Muscle layer of duodenum (tissue), 2 donors: ENCODE measurements around the gene CCNH.
A peak's percentile ranks its signal among the peaks of the same experiment; 100 is the strongest.

Source experiments
- H3K27ac ChIP-seq: one replicate; pipeline ENCODE4 v1.7.0; 2013; ENCODE audit warnings: mild to moderate bottlenecking, low read length
- H3K27me3 ChIP-seq: one replicate; pipeline ENCODE4 v1.7.0; 2013; ENCODE audit warnings: low read depth, mild to moderate bottlenecking, control low read depth, low read length
- H3K36me3 ChIP-seq, 2 donors: one replicate each; pipeline ENCODE4 v1.7.0; 2013; ENCODE audit warnings: low read length in 2 of 2, control low read depth in 1 of 2, mild to moderate bottlenecking in 1 of 2; ENCODE audit not compliant: insufficient read depth in 2 of 2, control insufficient read depth in 1 of 2
- H3K4me1 ChIP-seq, 2 donors: one replicate each; pipeline ENCODE4 v1.7.0; 2013; ENCODE audit warnings: low read length in 2 of 2, mild to moderate bottlenecking in 2 of 2, control low read depth in 1 of 2, moderate library complexity in 1 of 2; ENCODE audit not compliant: insufficient read depth in 2 of 2, control insufficient read depth in 1 of 2
- H3K4me3 ChIP-seq, 2 donors: one replicate each; pipeline ENCODE4 v1.7.0; 2013; ENCODE audit warnings: low read length in 2 of 2, low read depth in 1 of 2, mild to moderate bottlenecking in 1 of 2
- H3K9me3 ChIP-seq, 2 donors: one replicate each; pipeline ENCODE4 v1.7.0; 2013; ENCODE audit warnings: low read length in 2 of 2, control low read depth in 1 of 2, mild to moderate bottlenecking in 1 of 2; ENCODE audit not compliant: control insufficient read depth in 1 of 2
- donor health status: healthy.

CCNH gene

GRCh38 chr5:87412630-87413342 lies at the start of gene CCNH:
TSS of gene CCNH (minus strand) at chr5:87412930. CDS start at chr5:87412794, 136 bp downstream.
- Histone ChIP-seq H3K36me3 (peaks cover 13 to 16% of the 10 kb centered on the region in 2 donors), H3K27me3 (no peaks in the 10 kb centered on the region), H3K4me1 (peaks cover 6 to 11% of the 10 kb centered on the region in 2 donors), H3K9me3 (no peaks in the 10 kb centered on the region), H3K4me3 (peak within 1 kb of the TSS; percentile 74 to 93), H3K27ac (peak within 1 kb of the TSS; percentile 98)

- Histone ChIP-seq H3K27me3 (no peaks in the 10 kb centered on the region), H3K27ac (no peak overlapping the region), H3K9me3 (peaks cover 0 to 2% of the 10 kb centered on the region in 2 donors)
Observed at GRCh38 chr5:87457706-87458105, 45.0 kb upstream of the CCNH start.

DNA sequence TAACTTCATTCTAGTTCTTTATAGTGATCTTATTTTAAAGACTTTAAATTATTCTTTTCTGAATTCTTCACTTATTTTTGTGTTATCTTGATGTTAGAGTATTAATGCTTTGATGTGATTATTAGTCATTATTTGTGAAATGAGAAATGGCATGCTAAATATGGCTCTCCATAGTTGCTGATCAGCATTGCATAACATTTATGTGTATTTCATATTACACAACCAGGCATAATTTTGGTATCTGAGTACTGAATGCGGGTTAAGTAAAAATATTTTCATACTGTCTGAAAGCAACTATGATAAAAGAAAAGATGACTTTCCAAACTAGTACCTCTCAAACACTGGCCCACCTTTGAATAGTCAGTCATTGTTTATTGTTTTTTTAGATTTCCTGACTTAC lies 41.1 kb upstream of the CCNH start:
- no peaks in the 10 kb centered on the region for H3K27me3 ChIP-seq
- no peak overlapping the region for H3K4me3 ChIP-seq
- H3K9me3 ChIP-seq = no peaks in the 10 kb centered on the region
- no peak overlapping the region for H3K27ac ChIP-seq
- H3K36me3 ChIP-seq = no peaks in the 10 kb centered on the region
- no peaks in the 10 kb centered on the region for H3K4me1 ChIP-seq

More at GRCh38 chr5:87457706-87458105, 45.0 kb upstream of the CCNH start:
- H3K36me3 ChIP-seq = no peaks in the 10 kb centered on the region
- no peaks in the 10 kb centered on the region for H3K4me1 ChIP-seq
- H3K4me3 ChIP-seq = no peak overlapping the region

DNA sequence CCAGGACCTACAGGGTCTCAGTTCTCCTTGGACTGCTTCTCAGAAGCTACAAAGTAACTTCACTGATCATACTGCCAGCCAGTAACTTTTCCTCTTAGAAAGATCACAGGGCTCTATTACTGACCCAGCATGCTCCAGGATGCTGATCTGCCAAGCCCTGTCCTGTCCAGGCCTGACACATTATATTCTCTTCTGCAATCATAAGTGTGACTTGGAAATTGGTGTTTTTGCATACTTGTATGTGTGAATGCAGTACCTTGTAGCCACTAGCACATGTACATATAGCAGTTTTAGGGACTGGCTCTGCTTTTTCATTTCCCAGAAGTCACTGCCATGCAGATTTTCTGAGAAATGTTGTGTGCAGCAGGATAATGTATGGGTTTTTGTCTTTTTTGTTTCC lies 40.1 kb upstream of the CCNH start:
- Histone ChIP-seq H3K4me3 (no peak overlapping the region), H3K27ac (no peak overlapping the region), H3K9me3 (no peaks in the 10 kb centered on the region), H3K4me1 (no peaks in the 10 kb centered on the region), H3K36me3 (no peaks in the 10 kb centered on the region), H3K27me3 (no peaks in the 10 kb centered on the region)

DNA sequence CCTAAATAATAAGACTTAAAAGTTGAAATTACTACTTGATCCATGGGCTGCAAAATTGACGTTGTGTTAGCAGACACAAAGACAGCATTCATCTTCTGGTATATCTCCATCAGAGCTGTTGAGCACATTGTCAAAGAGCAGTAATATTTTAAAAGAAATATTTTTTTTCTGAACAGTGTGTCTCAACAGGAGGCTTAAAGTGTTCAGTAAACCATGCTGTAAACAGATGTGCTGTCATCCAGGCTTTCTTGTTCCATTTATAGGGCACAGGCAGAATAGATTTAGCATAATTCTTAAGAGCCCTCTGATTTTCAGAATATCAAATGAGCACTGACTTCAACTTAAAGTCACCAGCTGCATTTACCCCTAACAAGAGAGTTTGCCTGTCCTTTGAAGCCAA lies 29.7 kb upstream of the CCNH start:
- no peak overlapping the region for H3K4me3 ChIP-seq
- no peaks in the 10 kb centered on the region for H3K36me3 ChIP-seq
- H3K9me3 ChIP-seq = no peaks in the 10 kb centered on the region
- H3K27ac ChIP-seq = no peak overlapping the region
- no peaks in the 10 kb centered on the region for H3K4me1 ChIP-seq
- H3K27me3 ChIP-seq = no peaks in the 10 kb centered on the region

GRCh38 chr5:87438231-87438630 lies 25.5 kb upstream of the CCNH start:
- H3K27ac ChIP-seq = no peak overlapping the region
- no peaks in the 10 kb centered on the region for H3K4me1 ChIP-seq
- H3K36me3 ChIP-seq = no peaks in the 10 kb centered on the region
- H3K27me3 ChIP-seq = no peaks in the 10 kb centered on the region
- H3K9me3 ChIP-seq = no peaks in the 10 kb centered on the region
- H3K4me3 ChIP-seq = no peak overlapping the region

DNA sequence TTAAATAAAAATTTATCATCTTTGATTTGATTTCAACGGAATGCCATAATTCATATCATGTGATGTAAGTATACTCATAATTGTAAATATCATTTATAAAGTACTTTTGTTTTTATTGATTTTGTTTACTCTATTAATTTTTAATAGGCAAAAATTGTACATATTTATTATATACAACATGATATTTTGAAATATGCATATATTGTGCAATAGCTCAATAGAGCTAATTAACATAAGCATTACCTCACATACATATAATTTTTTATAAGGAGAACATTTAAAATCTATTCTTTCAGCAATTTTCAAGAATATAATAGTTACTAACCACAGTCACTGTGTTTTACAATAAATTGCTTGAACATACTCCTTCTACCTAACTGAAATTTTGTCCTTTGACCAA lies 25.0 kb upstream of the CCNH start:
- no peak overlapping the region for H3K4me3 ChIP-seq
- no peaks in the 10 kb centered on the region for H3K9me3 ChIP-seq
- H3K27me3 ChIP-seq = no peaks in the 10 kb centered on the region
- no peaks in the 10 kb centered on the region for H3K36me3 ChIP-seq
- H3K27ac ChIP-seq = no peak overlapping the region
- H3K4me1 ChIP-seq = no peaks in the 10 kb centered on the region

DNA sequence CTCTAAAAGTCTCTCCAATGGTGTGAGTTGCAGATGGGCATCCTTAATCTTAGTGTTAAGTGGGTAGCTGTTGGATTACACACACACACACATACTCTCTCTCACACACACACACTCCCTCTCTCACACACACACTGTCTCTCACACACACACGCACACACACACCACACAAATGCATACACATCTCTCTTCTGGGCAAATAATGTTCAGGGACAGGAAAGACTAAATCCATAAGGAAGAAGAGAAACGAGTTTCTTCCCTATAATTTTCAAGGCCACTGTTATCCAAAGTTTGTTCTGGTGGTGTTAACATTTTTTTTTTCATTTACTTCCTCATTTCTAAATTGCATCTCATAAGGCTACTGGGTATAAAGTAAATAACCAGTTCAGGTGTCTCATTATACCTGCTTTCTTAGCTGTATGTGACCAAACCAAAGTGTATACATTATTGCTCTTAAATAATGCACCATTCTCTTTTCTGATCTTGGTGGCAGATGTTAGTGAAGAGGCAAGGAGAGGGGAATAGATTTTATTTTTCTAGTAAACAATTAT lies 22.5 kb upstream of the CCNH start:
- H3K4me3 ChIP-seq = no peak overlapping the region
- H3K9me3 ChIP-seq = no peaks in the 10 kb centered on the region
- no peaks in the 10 kb centered on the region for H3K4me1 ChIP-seq
- H3K27me3 ChIP-seq = no peaks in the 10 kb centered on the region
- H3K27ac ChIP-seq = no peak overlapping the region
- H3K36me3 ChIP-seq = no peaks in the 10 kb centered on the region

DNA sequence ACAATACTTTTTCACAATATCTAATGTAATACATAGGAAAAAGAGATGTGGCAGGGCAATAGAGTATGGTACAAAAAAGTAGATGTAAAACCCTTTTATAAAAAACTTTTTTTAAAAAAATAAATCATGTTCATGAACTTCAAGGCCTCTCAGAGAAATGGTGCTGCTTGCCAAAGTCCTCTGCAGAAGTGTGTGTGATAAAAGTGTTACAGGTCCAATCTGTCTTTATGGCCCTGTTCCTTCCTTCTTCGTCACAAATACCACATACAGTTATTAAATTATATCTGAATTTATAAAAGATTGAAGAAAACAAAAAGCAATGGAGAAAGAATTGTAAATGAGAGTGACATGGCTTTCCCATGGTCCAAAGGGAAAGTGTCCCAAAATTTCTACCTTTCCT lies 21.7 kb upstream of the CCNH start:
- Histone ChIP-seq H3K4me3 (no peak overlapping the region), H3K9me3 (no peaks in the 10 kb centered on the region), H3K4me1 (no peaks in the 10 kb centered on the region), H3K36me3 (no peaks in the 10 kb centered on the region), H3K27ac (no peak overlapping the region), H3K27me3 (no peaks in the 10 kb centered on the region)

DNA sequence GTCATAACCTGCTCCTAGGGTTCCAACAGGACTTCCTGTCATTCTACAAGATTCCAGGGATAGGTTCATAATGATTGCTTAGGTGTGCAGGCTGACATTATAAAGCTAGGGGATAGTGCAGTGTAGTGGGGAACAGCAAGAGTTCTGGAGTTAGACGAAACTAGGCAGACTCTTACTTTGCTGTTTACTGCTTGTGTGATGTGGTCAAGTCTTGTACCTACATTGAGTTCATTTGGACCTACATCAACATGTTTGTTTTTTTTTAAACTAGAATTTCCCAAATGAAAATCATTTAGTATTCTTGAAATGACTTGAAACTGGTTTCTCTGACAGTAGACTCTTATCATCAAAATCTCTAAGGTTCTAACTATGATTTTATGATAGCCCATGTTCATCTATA lies 21.2 kb upstream of the CCNH start:
- Histone ChIP-seq H3K27ac (no peak overlapping the region), H3K36me3 (no peaks in the 10 kb centered on the region), H3K4me3 (no peak overlapping the region), H3K27me3 (no peaks in the 10 kb centered on the region), H3K9me3 (no peaks in the 10 kb centered on the region), H3K4me1 (no peaks in the 10 kb centered on the region)

DNA sequence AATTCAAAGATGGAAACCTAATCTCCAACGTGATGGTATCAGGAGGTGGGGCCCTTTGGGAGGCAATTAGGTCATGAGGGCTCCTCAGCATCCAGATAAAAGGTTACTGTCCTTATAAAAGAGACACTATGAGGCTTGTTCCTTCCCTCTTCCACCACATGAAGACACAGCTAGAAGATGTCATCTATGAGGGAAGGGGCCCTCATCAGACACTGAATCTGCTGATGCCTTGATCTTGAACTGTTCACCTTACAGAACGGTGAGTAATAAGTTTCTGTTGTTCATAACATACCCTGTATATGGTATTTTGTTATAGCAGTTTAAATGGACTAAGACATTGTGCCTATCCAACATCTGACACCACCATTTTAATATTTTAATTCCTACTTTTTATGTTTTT lies 19.7 kb upstream of the CCNH start:
- no peaks in the 10 kb centered on the region for H3K36me3 ChIP-seq
- no peak overlapping the region for H3K27ac ChIP-seq
- no peaks in the 10 kb centered on the region for H3K4me1 ChIP-seq

More for the DNA sequence above, 19.7 kb upstream of the CCNH start:
- no peak overlapping the region for H3K4me3 ChIP-seq
- H3K9me3 ChIP-seq = no peaks in the 10 kb centered on the region
- H3K27me3 ChIP-seq = no peaks in the 10 kb centered on the region
